Neural progenitor cell (in vitro differentiated cells): ENCODE data around the gene RAI1. TPM values are rescaled to one million over a fixed set of nuclear protein-coding genes. Genes with fewer than 3 reads are reported as not detected.
"Not testable (repeated sequence)": the region's sequence is repeated elsewhere in the genome, so short reads cannot be mapped to it uniquely, and the experiment has no call there.

Experiments
- DNase-seq: peaks from one replicate; pipeline ENCODE4 v3.0.0-alpha.2; 2016; ENCODE audit warnings: low spot score
- H2AFZ ChIP-seq: fragments of 200-600 bp; sonication (generic); replicated peaks from 2 replicates; pipeline ENCODE4 v1.6.1; 2016; ENCODE audit warnings: antibody characterized with exemption
- H3F3A ChIP-seq: fragments of 200-600 bp; sonication (generic); 2 replicates; pipeline ENCODE4 v1.6.1; 2016; ENCODE audit warnings: antibody characterized with exemption, low read depth
- H3K27ac ChIP-seq: fragments of 200-600 bp; sonication (generic); 2 replicates; pipeline ENCODE4 v1.5.1; 2016; ENCODE audit warnings: mild to moderate bottlenecking
- H3K27me3 ChIP-seq: fragments of 200-600 bp; sonication (generic); 2 replicates; pipeline ENCODE4 v1.6.1; 2016; ENCODE audit warnings: mild to moderate bottlenecking, moderate library complexity
- H3K36me3 ChIP-seq: fragments of 200-600 bp; sonication (generic); 2 replicates; pipeline ENCODE4 v1.5.1; 2016
- H3K4me1 ChIP-seq: fragments of 200-600 bp; sonication (generic); 2 replicates; pipeline ENCODE4 v1.6.1; 2016; ENCODE audit warnings: mixed run types
- H3K4me2 ChIP-seq: fragments of 200-600 bp; sonication (generic); 2 replicates; pipeline ENCODE4 v1.6.1; 2016
- H3K4me3 ChIP-seq: fragments of 200-600 bp; sonication (generic); 2 replicates; pipeline ENCODE4 v1.5.1; 2016
- H3K79me2 ChIP-seq: fragments of 200-600 bp; sonication (generic); 2 replicates; pipeline ENCODE4 v1.6.1; 2016; ENCODE audit warnings: low read depth
- H3K9ac ChIP-seq: fragments of 200-600 bp; sonication (generic); 2 replicates; pipeline ENCODE4 v1.6.1; 2016
- H3K9me3 ChIP-seq: fragments of 200-600 bp; sonication (generic); 2 replicates; pipeline ENCODE4 v1.5.1; 2016; ENCODE audit warnings: low read depth
- H4K20me1 ChIP-seq: fragments of 200-600 bp; sonication (generic); 2 replicates; pipeline ENCODE4 v1.6.1; 2016; ENCODE audit warnings: low read depth
- H3K27ac Mint-ChIP-seq: 3 replicates; pipeline ENCODE4 v1.8.0; 2021; ENCODE audit warnings: mixed read lengths
- H3K27me3 Mint-ChIP-seq: 2 replicates; pipeline ENCODE4 v1.8.0; 2022; ENCODE audit warnings: low read depth, mild to moderate bottlenecking, inconsistent platforms, moderate library complexity, mixed read lengths; ENCODE audit not compliant: insufficient read depth
- H3K36me3 Mint-ChIP-seq: 3 replicates; pipeline ENCODE4 v1.8.0; 2021; ENCODE audit warnings: mixed read lengths
- H3K4me1 Mint-ChIP-seq: 3 replicates; pipeline ENCODE4 v1.8.0; 2021; ENCODE audit warnings: mixed read lengths
- H3K4me3 Mint-ChIP-seq: 3 replicates; pipeline ENCODE4 v1.8.0; 2021; ENCODE audit warnings: mild to moderate bottlenecking, moderate library complexity, mixed read lengths
- H3K9me3 Mint-ChIP-seq: 3 replicates; pipeline ENCODE4 v1.8.0; 2020; ENCODE audit warnings: mixed read lengths
- CTCF ChIP-seq: fragments of 200-600 bp; sonication (generic); IDR thresholded peaks from 2 replicates; pipeline ENCODE4 v1.5.1; 2017; ENCODE audit warnings: antibody characterized with exemption, mild to moderate bottlenecking
- EZH2 ChIP-seq: fragments of 200-600 bp; sonication (generic); IDR thresholded peaks from 2 replicates; pipeline ENCODE4 v1.6.1; 2017; ENCODE audit warnings: antibody characterized with exemption, mild to moderate bottlenecking, moderate library complexity
- EZH2phosphoT487 ChIP-seq: fragments of 200-600 bp; sonication (generic); IDR thresholded peaks from 2 replicates; pipeline ENCODE4 v1.6.1; 2017; ENCODE audit warnings: antibody characterized with exemption
- total RNA-seq: library from RNA; depleted of rRNA; stranded (reverse); fragments of >200 nt; gene quantifications from 2 replicates; pipeline ENCODE4 v1.2.3, GENCODE V29; 2015; ENCODE audit warnings: low replicate concordance

RAI1 gene
- total RNA-seq, 1 donor from 2014 or later = 27.4 TPM

GRCh38 chr17:17807440-17807839 lies 126.2 kb downstream of the RAI1 start:
- H3K27ac Mint-ChIP-seq = no peak overlapping the region
- Histone ChIP-seq H3K79me2 (no peaks in the 10 kb centered on the region), H3K36me3 (no peaks in the 10 kb centered on the region), H3K4me3 (no peak overlapping the region), H3K4me2 (no peak overlapping the region), H3K27ac (no peak overlapping the region), H3K9me3 (no peaks in the 10 kb centered on the region), H3K27me3 (peaks cover 27% of the 10 kb centered on the region), H3K4me1 (peaks cover 30% of the 10 kb centered on the region), H4K20me1 (peaks cover 69% of the 10 kb centered on the region), H3F3A (peaks cover 33% of the 10 kb centered on the region), H2AFZ (no peak overlapping the region), H3K9ac (no peak overlapping the region)
- H3K9me3 Mint-ChIP-seq = no peaks in the 10 kb centered on the region
- H3K4me1 Mint-ChIP-seq = peaks cover 35% of the 10 kb centered on the region
- H3K36me3 Mint-ChIP-seq = peaks cover 19% of the 10 kb centered on the region
- peaks cover 21% of the 10 kb centered on the region for H3K27me3 Mint-ChIP-seq
- TF ChIP-seq EZH2phosphoT487 (no peak), CTCF (no peak), EZH2 (no peak)
- DNase-seq = no peak
- no peak overlapping the region for H3K4me3 Mint-ChIP-seq

- H3K27ac Mint-ChIP-seq, H3K4me2 ChIP-seq, H3K9me3 Mint-ChIP-seq, H3K4me3 Mint-ChIP-seq, H3K36me3 ChIP-seq, H3K79me2 ChIP-seq, H3K27ac ChIP-seq, DNase-seq, H2AFZ ChIP-seq, H3K9me3 ChIP-seq, H3K4me3 ChIP-seq, H3K9ac ChIP-seq: not testable (repeated sequence)
- peaks cover 40% of the 10 kb centered on the region for H3F3A ChIP-seq
- peaks cover 35% of the 10 kb centered on the region for H3K4me1 Mint-ChIP-seq
- H3K36me3 Mint-ChIP-seq = peaks cover 19% of the 10 kb centered on the region
- H3K27me3 Mint-ChIP-seq = peaks cover 23% of the 10 kb centered on the region
- H3K27me3 ChIP-seq = peaks cover 27% of the 10 kb centered on the region
- H3K4me1 ChIP-seq = peaks cover 30% of the 10 kb centered on the region
- peaks cover 77% of the 10 kb centered on the region for H4K20me1 ChIP-seq
These were observed 126.9 kb downstream of the RAI1 start for GRCh38 chr17:17808200-17808599.

GRCh38 chr17:17808706-17809432 lies 127.6 kb downstream of the RAI1 start:
- peaks cover 42% of the 10 kb centered on the region for H3F3A ChIP-seq
- no peaks in the 10 kb centered on the region for H3K9me3 ChIP-seq
- Mint-ChIP-seq H3K27ac (no peak overlapping the region), H3K4me1 (peaks cover 35% of the 10 kb centered on the region), H3K9me3 (no peaks in the 10 kb centered on the region), H3K36me3 (peaks cover 15% of the 10 kb centered on the region), H3K4me3 (peak overlapping the region; percentile 10), H3K27me3 (peaks cover 23% of the 10 kb centered on the region)
- peaks cover 30% of the 10 kb centered on the region for H3K4me1 ChIP-seq
- H4K20me1 ChIP-seq = peaks cover 82% of the 10 kb centered on the region
- H3K9ac ChIP-seq = no peak overlapping the region
- H3K36me3 ChIP-seq = no peaks in the 10 kb centered on the region
- peak; percentile 37 for DNase-seq
- H3K79me2 ChIP-seq = no peaks in the 10 kb centered on the region
- H3K27me3 ChIP-seq = peaks cover 27% of the 10 kb centered on the region
- peak overlapping the region; percentile 67 for H3K4me2 ChIP-seq
- no peak overlapping the region for H3K27ac ChIP-seq
- no peak overlapping the region for H2AFZ ChIP-seq
- H3K4me3 ChIP-seq = peak overlapping the region; percentile 33
- TF ChIP-seq EZH2 (no peak), CTCF (no peak), EZH2phosphoT487 (no peak)

GRCh38 chr17:17809531-17810083 lies 128.3 kb downstream of the RAI1 start:
- Mint-ChIP-seq H3K4me3 (no peak overlapping the region), H3K27me3 (peaks cover 21% of the 10 kb centered on the region), H3K4me1 (peaks cover 35% of the 10 kb centered on the region), H3K9me3 (no peaks in the 10 kb centered on the region), H3K36me3 (peaks cover 10% of the 10 kb centered on the region), H3K27ac (no peak overlapping the region)
- no peaks in the 10 kb centered on the region for H3K9me3 ChIP-seq
- peaks cover 27% of the 10 kb centered on the region for H3K27me3 ChIP-seq
- no peak overlapping the region for H2AFZ ChIP-seq
- no peaks in the 10 kb centered on the region for H3K79me2 ChIP-seq
- H3K27ac ChIP-seq = no peak overlapping the region
- no peak overlapping the region for H3K9ac ChIP-seq
- TF ChIP-seq CTCF = no peak
- TF ChIP-seq EZH2phosphoT487 = peak; percentile 27
- peak; percentile 24 for TF ChIP-seq EZH2
- peak; percentile 45 for DNase-seq
- H3K36me3 ChIP-seq = no peaks in the 10 kb centered on the region
- peaks cover 30% of the 10 kb centered on the region for H3K4me1 ChIP-seq
- H4K20me1 ChIP-seq = peaks cover 88% of the 10 kb centered on the region
- H3K4me3 ChIP-seq = peak overlapping the region; percentile 33
- peaks cover 42% of the 10 kb centered on the region for H3F3A ChIP-seq
- peak overlapping the region; percentile 67 for H3K4me2 ChIP-seq
